Measurements from ENCODE around the gene ZNF398. TPM values are rescaled to one million over a fixed set of nuclear protein-coding genes. Genes with fewer than 3 reads are reported as not detected.

Gene ZNF398
- total RNA-seq, 4 donors from 2014 or later: 7.6 to 22.6 (median 16.5) TPM

GRCh38 chr7:149153346-149153745 lies 6.1 kb downstream of the ZNF398 start:
- TF ChIP-seq CTCF (IDR thresholded peaks at IDR 0.05) (no peak), POLR2A (IDR thresholded peaks at IDR 0.05) (no peak)
- no peaks in the 10 kb centered on the region for H3K9me3 ChIP-seq
- no peak overlapping the region for H3K4me3 ChIP-seq
- no peak for DNase-seq
- H3K27ac ChIP-seq: no peak overlapping the region
- no peaks in the 10 kb centered on the region for H3K4me1 ChIP-seq
- no peaks in the 10 kb centered on the region for H3K27me3 ChIP-seq
- intact Hi-C loops (cut with DNase I; ENCODE audit: low total_unique reads): no loop called here
- no peaks in the 10 kb centered on the region for H3K36me3 ChIP-seq

GRCh38 chr7:149154056-149154455 lies 6.8 kb downstream of the ZNF398 start:
- no peak for TF ChIP-seq POLR2A (IDR thresholded peaks at IDR 0.05)
- no peak for TF ChIP-seq CTCF (IDR thresholded peaks at IDR 0.05)
- H3K36me3 ChIP-seq: no peaks in the 10 kb centered on the region
- no peaks in the 10 kb centered on the region for H3K4me1 ChIP-seq
- no peak for DNase-seq
- H3K9me3 ChIP-seq: no peaks in the 10 kb centered on the region
- no peak overlapping the region for H3K27ac ChIP-seq
- H3K4me3 ChIP-seq: no peak overlapping the region
- H3K27me3 ChIP-seq: no peaks in the 10 kb centered on the region
- intact Hi-C loops (cut with DNase I; ENCODE audit: low total_unique reads): no loop called here

GRCh38 chr7:149156898-149157297 lies 9.6 kb downstream of the ZNF398 start:
- Histone ChIP-seq H3K27me3 (no peaks in the 10 kb centered on the region), H3K9me3 (no peaks in the 10 kb centered on the region), H3K4me1 (no peaks in the 10 kb centered on the region), H3K4me3 (no peak overlapping the region), H3K27ac (no peak overlapping the region), H3K36me3 (no peaks in the 10 kb centered on the region)
- intact Hi-C loops (cut with DNase I; ENCODE audit: low total_unique reads): no loop called here
- TF ChIP-seq POLR2A (IDR thresholded peaks at IDR 0.05): no peak
- no peak for TF ChIP-seq CTCF (IDR thresholded peaks at IDR 0.05)
- DNase-seq: no peak

- H3K27ac ChIP-seq: no peak overlapping the region
- H3K27me3 ChIP-seq: no peaks in the 10 kb centered on the region
- H3K9me3 ChIP-seq: no peaks in the 10 kb centered on the region
- H3K4me1 ChIP-seq: no peaks in the 10 kb centered on the region
- no peak overlapping the region for H3K4me3 ChIP-seq
- intact Hi-C loops (cut with DNase I; ENCODE audit: low total_unique reads): no loop called here
- H3K36me3 ChIP-seq: no peaks in the 10 kb centered on the region
- no peak for DNase-seq
- no peak for TF ChIP-seq CTCF (IDR thresholded peaks at IDR 0.05)
- no peak for TF ChIP-seq POLR2A (IDR thresholded peaks at IDR 0.05)
Observed at GRCh38 chr7:149161241-149161848, 14.1 kb downstream of the ZNF398 start.

- H3K4me1 ChIP-seq: no peaks in the 10 kb centered on the region
- H3K36me3 ChIP-seq: no peaks in the 10 kb centered on the region
- H3K4me3 ChIP-seq: no peak overlapping the region
- no peaks in the 10 kb centered on the region for H3K27me3 ChIP-seq
- no peak overlapping the region for H3K27ac ChIP-seq
- DNase-seq: no peak
- no peaks in the 10 kb centered on the region for H3K9me3 ChIP-seq
- TF ChIP-seq CTCF (IDR thresholded peaks at IDR 0.05): no peak
- no peak for TF ChIP-seq POLR2A (IDR thresholded peaks at IDR 0.05)
- intact Hi-C loops (cut with DNase I; ENCODE audit: low total_unique reads): no loop called here
Observed at GRCh38 chr7:149166142-149166541, 18.9 kb downstream of the ZNF398 start.

Measured in uterus (tissue), 4 donors.